Ramos (cell line): ENCODE results near the gene PPAN.

ENCODE experiments used
- in situ Hi-C: fragments of 300-500 bp; cut with MboI; formaldehyde crosslinking; loops from one replicate; pipeline ENCODE4 v1.14.3; 2022; ENCODE audit warnings: low sequenced_read_pairs; ENCODE audit not compliant: unreplicated experiment

The PPAN gene

DNA sequence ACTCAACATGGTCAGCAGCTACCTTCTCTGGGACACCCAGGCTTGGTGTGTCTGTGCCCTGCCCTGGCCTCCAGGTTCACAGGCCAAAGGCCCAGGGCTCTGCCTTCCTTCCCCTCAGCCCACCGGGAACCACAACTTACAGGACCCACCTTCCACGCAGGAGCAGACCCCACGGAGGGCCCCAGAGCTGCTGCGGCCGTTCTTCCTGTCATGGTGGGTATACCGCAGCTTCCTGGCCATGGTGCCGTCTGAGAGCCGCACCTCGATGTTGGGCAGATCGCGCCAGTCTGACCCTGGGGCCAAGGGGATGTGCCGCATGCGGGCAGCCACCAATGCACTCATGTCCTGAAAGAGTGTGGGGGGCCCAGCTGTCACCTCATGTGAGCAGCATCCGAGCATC lies 30.8 kb downstream of the PPAN start:
- in situ Hi-C loops: no loop called here

DNA sequence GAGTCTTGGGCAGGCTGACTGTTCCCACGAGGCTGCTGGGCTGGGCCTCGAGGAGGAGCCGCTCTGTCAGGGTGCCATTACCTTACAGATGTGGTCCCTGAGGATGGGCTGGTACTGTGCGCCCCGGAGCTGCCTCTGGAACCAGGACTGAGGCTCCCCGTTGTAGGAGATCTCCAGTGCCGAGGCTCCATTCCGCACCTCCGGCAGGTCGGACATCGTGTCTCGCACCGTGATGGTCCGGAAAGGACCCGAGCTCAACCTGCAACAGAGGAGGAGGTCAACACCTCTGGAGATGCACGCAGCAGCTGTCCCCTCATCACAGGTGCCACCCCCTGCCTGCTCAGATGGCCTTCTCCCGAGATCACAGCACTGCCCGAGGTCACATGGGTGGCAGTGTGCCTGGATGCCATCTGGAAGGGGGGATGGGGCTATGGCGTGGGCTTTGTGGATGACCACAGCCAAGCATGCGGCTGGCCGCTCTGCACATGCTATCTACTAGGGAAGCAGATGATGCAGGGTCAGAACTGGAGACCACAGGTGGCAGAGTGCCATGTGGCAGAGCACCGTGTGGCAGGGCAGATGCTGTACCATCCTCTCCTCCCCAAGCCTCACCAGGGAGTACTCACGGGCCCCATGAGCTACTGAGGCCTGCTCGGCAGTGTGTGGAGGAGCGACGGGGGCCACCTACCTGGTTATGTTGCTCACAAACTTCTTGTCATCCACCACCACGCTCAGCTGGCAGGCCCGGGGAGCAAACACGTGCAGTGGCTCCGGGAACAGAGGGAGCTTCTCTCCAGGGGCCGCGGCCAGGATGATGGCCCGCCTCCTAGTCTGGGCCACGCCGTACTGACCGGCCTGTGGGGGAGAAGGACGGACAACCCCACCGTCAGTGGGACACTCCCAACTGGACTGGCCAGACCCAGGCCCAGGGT lies 31.9 kb downstream of the PPAN start:
- in situ Hi-C loops: no loop called here

DNA sequence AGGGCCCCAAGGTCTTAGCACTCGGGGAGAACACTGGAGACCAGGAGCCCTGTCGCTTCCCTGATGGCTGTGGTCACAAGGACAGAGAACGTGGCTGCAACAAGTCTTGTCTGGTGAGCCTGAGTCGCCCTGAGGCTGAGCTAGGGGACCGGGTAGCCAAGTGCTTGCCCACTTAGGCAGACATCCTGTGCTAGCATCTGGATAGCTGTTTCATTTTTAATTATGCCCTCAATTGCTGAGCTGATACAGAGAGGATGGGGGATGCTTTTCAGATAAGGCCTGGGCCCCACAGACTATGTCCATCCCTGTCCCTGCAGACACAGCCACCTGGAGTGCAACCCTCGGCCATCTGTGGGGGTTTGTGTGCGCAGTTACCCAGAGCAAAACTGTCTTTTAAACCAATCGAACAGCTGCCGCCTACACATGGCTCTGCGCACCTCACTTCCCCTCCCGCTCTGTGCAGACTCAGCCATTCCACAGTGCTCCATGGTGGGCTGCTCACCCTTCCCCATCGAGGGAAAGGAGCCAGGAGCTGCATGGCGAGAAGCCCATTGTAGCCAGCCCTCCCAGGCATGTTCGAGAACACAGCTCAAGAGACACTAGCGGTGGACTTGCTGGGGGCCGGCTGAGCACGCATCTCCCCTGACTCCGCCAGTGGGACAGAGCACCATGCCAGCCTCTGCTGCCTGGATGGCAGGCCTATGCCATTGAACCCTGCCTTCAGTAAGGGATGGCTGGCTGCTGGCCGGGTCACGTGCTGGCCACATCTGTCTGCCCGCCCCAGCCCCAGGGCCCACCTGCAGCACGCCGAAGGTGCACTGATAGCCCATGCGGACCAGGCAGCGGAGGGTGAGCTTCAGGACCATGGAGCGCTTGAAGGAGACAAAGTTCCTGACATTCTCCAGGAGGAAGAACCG lies 33.0 kb downstream of the PPAN start:
- in situ Hi-C loops: no loop called here

DNA sequence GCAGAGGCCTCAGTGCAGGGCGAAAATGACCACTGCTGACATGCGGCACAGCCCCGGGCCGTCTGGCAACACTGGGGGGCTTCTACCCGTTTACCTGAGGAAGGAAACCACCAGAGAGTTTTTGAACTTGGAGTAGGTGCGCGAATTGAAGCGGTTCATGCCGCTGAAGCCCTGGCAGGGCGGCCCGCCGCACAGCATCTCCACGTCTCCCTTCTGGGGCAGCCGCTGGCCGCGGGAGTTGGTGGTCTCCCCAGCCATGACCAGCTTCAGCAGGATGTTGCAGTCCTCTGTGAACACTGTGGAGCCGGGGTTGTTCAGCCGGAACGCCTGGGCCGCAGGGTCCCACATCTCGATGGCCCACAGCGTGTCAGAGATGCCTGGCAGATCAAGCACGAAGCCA lies 33.8 kb downstream of the PPAN start:
- in situ Hi-C loops: no loop called here

DNA sequence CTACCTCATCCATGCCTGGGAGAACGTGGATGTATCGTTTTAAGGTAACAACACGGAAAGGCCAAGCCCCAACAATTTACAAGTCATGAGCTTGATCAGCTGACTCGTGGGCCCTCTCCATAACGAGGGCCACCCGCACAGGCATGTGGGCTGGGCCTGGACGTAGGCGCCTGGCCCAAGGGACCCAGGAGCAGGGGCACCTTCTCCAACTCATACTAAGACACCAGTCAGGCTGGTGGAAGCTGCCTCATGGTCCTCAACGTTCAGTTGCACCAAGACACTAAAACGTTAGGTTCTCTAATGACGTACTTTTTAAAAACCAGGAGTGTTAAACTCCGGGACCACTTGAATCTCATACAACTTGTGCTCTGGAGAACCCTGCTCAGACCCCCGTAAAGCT lies 35.3 kb downstream of the PPAN start:
- in situ Hi-C loops: no loop called here

DNA sequence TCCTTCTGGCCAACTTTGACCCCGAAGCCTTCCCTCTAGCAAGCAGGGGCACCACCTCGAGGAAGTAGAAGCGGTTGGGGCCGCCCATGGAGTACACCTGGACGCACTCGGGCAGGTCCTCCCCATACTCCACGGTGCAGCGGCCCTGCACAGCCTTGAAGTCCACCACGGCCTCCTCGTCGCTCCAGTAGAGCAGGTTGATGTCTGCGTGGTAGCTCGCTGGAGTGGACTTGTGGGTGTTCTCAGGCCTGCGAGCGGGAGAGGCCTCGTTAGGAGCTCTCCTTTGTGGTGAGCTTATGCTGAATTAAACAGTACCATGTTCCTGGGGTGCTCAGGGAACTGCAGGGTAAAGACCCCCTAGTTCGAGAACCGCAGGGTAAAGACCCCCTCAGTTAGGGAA lies 35.8 kb downstream of the PPAN start:
- in situ Hi-C loops: no loop called here

DNA sequence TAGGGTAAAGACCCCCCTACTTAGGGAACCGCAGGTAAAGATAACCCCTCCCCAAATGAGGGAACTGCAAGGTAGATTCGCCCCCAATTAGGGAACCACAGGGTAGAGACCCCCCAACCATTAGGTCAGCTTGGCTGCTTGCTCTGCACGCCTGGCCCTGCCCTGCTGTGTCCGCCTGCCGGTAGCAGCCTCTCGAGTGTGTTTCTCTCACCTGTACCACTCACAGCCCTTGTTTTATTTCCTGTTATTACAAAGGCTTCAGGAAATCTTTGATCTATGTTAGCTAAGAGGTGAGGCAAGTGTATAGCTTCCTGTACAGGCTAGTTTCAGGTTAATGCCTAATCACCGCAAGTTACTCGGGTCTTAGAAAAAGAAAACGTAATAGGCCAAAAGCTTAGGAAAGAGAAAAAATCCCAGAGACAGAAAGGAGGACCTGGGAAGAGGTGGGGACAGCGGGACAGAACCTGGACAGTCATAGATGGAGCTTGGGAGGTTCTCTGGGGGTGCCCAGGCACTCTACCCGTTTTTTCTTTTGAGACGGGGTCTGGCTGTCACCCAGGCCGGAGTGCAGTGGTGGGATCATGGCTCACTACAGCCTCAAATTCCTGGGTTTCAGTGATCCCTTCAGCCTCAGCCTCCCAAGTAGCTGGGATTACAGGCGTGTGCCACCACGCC lies 36.7 kb downstream of the PPAN start:
- in situ Hi-C loops: no loop called here

DNA sequence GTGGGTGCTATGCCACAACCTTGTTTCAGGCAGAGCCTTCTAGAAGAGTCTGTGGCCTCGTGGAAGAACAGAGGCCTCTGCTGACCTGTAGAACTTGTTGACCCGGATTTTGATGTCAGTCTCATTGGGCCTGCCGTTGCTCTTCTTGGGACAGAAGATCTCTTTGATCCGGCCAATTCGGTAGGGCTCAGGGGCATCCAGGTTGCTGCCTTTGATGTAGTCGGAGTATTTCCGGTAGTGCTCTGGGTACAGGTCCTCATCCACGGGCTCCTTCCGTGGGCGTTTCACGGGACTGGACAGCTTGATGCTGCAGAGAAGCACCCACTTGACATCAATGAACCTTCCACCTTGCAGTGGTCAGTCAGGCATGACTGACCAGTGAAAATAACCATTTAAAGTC lies 37.5 kb downstream of the PPAN start:
- in situ Hi-C loops: no loop called here

DNA sequence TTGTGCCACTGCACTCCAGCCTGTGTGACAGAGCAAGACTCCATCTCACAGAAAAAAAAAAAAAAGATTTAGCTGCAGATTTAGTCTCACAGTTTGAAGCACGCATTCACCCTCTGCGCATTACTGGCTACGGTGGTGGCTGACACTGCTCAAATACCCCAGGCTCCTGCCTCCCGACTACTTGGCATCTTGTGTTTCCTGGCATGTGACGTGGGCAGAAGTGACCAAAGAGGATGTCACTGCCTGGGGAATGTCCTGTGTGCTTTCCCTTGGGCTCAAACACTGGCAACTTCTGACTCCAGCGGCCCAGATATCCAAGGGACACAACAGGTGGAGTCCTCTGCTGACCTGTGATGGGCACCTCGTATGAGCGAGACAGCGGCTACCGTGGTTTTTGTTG lies 38.2 kb downstream of the PPAN start:
- in situ Hi-C loops: no loop called here

DNA sequence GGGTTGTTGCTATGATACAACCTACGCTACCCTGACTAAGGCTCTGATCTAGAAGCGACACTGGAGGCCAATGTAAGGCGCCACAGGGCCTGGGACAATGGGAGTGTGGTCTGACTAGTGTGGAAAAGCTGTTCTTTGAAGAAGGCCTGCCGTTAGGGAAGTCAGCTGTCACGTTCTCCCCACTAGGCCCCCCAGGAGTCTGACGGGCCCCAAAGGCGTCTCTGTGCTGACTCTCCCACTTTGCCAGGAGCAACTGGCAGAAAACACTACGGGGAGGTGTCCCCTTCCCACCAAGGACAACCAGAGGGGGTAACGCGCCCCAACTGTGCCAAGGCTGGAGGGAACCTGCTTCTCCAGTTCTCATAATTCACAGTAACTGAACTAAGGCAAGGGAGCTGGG lies 38.9 kb downstream of the PPAN start:
- in situ Hi-C loops: no loop called here

DNA sequence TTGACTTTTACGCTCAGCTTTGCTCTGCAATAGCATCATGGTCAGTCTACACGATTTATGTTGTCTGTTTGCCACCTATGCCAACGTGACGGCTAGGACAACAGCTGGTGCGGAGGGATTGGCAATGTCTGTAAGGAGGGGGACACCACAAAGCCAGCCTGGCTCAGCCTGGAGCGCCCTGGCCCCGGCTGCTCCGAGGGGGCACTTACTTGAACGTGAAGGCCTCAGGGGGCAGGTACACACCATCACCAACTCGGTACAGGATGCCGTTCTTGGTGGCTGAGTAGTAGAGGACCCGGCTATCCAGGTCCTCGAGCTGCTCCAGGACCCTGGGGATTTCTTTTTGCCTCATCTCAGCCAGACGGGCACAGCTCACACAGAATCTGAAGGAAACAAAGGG lies 40.0 kb downstream of the PPAN start:
- in situ Hi-C loops: no loop called here

DNA sequence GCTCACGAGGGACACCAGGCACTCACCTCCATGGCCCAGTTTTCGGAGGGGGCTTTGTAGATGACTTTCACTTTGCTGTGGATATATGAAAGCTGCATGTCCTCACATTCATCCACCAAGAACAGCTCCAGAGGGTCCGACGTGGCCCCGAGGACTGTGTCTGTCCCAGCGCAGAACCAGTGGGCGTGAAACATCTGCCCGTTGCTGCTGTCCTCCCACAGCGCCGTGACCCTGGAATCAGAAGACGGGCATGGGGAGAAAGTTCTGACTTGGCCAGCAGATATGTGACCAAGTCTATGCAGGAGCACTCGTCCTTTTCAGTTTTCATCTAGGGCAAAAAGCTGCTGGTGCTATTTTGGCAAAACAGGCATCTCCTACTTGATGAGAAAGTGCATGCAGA lies 43.3 kb downstream of the PPAN start:
- in situ Hi-C loops: no loop called here

DNA sequence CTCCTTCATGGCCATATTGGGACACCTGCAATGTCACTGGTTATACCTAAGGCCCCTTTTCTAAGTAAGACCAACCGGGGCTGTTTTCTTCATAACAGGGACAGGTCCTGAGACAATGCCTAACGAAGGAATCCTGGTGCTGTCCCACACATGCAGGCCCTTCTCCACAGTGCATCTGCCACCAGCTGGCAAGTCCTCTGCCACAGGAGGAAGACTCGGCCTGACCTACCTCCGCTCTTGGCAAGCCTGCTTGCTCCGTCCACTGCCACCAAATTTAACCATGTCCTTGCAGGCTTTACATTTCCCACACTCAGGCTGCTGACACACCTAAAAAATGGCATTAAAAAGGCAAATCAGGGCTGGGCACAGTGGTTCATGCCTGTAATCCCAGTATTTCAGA lies 45.4 kb downstream of the PPAN start:
- in situ Hi-C loops: no loop called here

DNA sequence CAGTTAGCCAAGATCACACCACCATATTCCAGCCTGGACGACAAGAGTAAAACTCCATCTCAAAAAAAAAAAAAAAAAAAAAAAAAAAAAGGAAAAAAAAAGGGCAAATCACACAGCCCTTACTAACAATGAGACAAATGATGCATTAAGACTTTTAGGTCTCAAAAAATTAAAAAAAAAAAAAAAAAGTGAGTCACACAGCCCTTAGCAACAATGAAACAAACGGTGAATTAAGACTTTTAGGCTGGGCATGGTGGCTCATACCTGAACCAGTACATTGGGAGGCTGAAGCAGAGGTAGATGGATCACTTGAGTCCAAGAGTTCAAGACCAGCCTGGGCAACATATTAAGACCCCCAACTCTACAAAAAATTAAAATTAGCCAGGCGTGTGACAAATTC lies 45.9 kb downstream of the PPAN start:
- in situ Hi-C loops: no loop called here

DNA sequence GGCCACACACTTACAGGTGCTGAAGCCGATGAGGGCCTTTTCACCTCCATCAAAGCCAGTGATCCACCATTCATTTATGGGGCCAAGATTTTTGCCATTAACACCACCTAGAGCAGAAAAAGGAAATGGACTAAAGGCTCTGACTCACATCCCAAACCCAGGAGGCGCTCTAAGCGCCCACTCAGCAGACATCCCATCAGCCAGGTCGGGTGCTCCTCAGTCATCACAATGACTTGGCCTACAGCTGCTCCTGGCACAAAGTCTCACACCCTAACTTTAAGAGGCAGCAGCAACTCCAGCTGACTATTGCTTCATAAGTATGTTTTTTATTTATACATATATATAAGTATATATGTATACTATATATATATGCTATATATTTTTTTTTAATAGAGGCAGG lies 49.7 kb downstream of the PPAN start:
- in situ Hi-C loops: no loop called here

DNA sequence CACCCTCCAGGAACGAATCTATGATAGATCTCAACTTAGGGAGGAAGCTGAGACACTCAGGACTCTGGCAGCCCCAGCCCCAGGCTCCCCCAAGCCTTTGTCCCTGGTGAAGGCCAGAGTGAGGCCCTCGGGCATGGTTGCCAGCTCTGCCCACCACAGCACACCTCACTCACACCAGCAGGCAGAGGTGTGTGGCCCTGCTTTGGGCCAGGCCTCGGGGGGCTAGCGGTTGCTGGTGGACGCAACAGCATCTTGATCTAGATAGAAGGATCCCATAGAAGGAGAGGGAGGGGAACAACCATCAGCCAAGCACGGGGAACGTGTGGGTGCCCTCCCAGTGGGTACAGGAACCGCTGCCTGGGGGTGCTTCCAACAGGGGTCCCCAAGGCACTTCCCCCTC lies 51.9 kb downstream of the PPAN start:
- in situ Hi-C loops: no loop called here

DNA sequence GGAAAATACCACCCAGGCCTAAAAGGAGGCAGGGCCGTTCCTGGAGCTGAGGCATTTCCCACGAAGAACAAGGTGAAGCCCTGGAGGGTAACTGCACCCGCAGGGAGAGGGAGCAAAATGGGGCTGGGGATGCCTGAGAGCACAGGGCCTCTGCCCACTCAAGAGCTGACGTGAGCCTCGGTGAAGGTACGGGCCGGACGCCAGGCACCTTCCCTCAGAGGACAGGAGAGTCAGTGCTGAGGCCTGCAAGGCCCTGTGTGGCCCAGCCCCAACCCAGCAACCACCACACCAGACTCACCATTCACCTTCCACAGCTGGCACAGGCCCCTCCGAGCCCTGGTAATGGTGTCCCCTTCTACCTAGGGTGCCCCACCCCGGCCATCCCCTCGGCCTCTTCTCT lies 52.3 kb downstream of the PPAN start:
- in situ Hi-C loops: no loop called here

DNA sequence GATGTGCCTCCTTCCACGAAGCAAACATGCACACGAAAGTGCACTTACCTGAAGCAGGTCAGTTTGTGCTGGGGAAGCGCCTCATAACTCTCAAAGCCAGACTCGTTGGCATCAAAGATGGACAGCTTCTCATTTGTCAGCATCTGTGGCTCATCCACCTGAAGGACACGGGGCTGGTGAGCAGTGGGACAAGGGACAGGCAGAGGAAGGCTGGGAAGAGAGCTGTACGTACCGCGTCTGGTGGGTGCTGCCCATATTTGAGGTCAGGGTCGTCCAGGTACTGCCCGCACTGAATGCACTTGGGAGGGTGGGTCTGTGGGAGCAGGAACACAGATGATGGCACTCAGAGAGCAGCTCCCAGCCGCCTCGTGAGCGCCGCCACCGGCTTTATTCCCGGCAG lies 53.4 kb downstream of the PPAN start:
- in situ Hi-C loops: no loop called here
